ENCODE measurements around the gene ASB2.

- TF ChIP-seq, protein P1, sequence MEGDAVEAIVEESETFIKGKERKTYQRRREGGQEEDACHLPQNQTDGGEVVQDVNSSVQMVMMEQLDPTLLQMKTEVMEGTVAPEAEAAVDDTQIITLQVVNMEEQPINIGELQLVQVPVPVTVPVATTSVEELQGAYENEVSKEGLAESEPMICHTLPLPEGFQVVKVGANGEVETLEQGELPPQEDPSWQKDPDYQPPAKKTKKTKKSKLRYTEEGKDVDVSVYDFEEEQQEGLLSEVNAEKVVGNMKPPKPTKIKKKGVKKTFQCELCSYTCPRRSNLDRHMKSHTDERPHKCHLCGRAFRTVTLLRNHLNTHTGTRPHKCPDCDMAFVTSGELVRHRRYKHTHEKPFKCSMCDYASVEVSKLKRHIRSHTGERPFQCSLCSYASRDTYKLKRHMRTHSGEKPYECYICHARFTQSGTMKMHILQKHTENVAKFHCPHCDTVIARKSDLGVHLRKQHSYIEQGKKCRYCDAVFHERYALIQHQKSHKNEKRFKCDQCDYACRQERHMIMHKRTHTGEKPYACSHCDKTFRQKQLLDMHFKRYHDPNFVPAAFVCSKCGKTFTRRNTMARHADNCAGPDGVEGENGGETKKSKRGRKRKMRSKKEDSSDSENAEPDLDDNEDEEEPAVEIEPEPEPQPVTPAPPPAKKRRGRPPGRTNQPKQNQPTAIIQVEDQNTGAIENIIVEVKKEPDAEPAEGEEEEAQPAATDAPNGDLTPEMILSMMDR (conservative IDR thresholded peaks at IDR 0.05; ENCODE audit: low read depth, low read length): no peak
- TF ChIP-seq EZH2 (IDR thresholded peaks at IDR 0.05; ENCODE audit: borderline replicate concordance, low read depth, low read length, poor library complexity, severe bottlenecking): no peak
These were observed 83.9 kb downstream of the ASB2 start for GRCh38 chr14:93892505-93892839.

Data from A673 (cell line).